ENCODE results near the gene FBXO31. TPM values are rescaled to one million over a fixed set of nuclear protein-coding genes. Genes with fewer than 3 reads are reported as not detected.

Gene FBXO31
- total and polyA plus RNA-seq, 9 of the 15 experiments (the other 6 are each of a cell fraction or from before 2014, with no cell fraction given), result 0.18 to 33.3 (median 10.9) TPM

- TF ChIP-seq CREB3L1 (IDR thresholded peaks at IDR 0.05; ENCODE audit: borderline replicate concordance, low read depth) (no peak; the same call in 1 of the 2 replicates), THRB (CRISPR knock-in tag; conservative IDR thresholded peaks at IDR 0.05) (no peak), CBX2 (IDR thresholded peaks at IDR 0.05; ENCODE audit: insufficient read depth, low read length, poor library complexity, severe bottlenecking) (no peak), GTF2E2 (tag; IDR thresholded peaks at IDR 0.05) (no peak), TRIM28 (IDR thresholded peaks at IDR 0.05) (no peak), NCOA4 (IDR thresholded peaks at IDR 0.05; ENCODE audit: partially characterized antibody) (no peak), ZNF589 (CRISPR knock-in tag; IDR thresholded peaks at IDR 0.05; ENCODE audit: low read depth) (no peak), ZBTB43 (CRISPR knock-in tag; IDR thresholded peaks at IDR 0.05) (0 out of 2 replicates have a peak, but pooled peaks have one; percentile 48), TFE3 (CRISPR knock-in tag; IDR thresholded peaks at IDR 0.05) (no peak), SAP30 (IDR thresholded peaks at IDR 0.05; ENCODE audit: borderline replicate concordance, insufficient read depth, low read depth, low read length, poor library complexity, severe bottlenecking) (peak; percentile 93), ARHGAP35 (IDR thresholded peaks at IDR 0.05; ENCODE audit: partially characterized antibody) (no peak), HLTF (IDR thresholded peaks at IDR 0.05) (peak; percentile 27; the same call in 1 of the 2 replicates), ZNF79 (CRISPR knock-in tag; IDR thresholded peaks at IDR 0.05; ENCODE audit: low read depth) (no peak), CUX1 (CRISPR knock-in tag; IDR thresholded peaks at IDR 0.05) (no peak), GABPB2 (CRISPR knock-in tag; conservative IDR thresholded peaks at IDR 0.05) (no peak), KLF13 (tag; IDR thresholded peaks at IDR 0.05; ENCODE audit: borderline replicate concordance, low read depth) (peak; percentile 75; the same call in 1 of the 2 replicates)
Observed at GRCh38 chr16:87383505-87384161, at the start of gene FBXO31 (continued).

Data from K562 (cell line).